HG03103 (cell line): Measurements from ENCODE around the gene PCLAF.
"Not testable (repeated sequence)": the region's sequence is repeated elsewhere in the genome, so short reads cannot be mapped to it uniquely, and the experiment has no call there.

ENCODE experiments used
- ATAC-seq: cut with Tn5 transposase; IDR thresholded peaks from one replicate; pipeline ENCODE4 v1.9.1; 2021; ENCODE audit warnings: low read depth; ENCODE audit not compliant: unreplicated experiment

Gene PCLAF

GRCh38 chr15:64326458-64326857 is 54.8 kb downstream of the PCLAF start:
- not testable (repeated sequence) for ATAC-seq

GRCh38 chr15:64324165-64324877 is 56.9 kb downstream of the PCLAF start:
- no peak for ATAC-seq

GRCh38 chr15:64315216-64315615 is 66.0 kb downstream of the PCLAF start:
- no peak for ATAC-seq

- no peak for ATAC-seq
These were observed 66.8 kb downstream of the PCLAF start for GRCh38 chr15:64314456-64314855.
